WERI-Rb-1 (cell line): ENCODE measurements around the gene ZNF766.

Experiments used
- DNase-seq: peaks from one replicate; pipeline ENCODE4 v3.0.0-alpha.2; 2020
- H3K27ac ChIP-seq: fragments of 250-450 bp; sonication (Bioruptor Pico); 2 replicates; pipeline ENCODE4 v1.5.1; 2020; ENCODE audit warnings: mild to moderate bottlenecking, moderate library complexity
- H3K27me3 ChIP-seq: fragments of 250-450 bp; sonication (Bioruptor Pico); 2 replicates; pipeline ENCODE4 v1.5.1; 2021; ENCODE audit warnings: mild to moderate bottlenecking, low read depth, moderate library complexity; ENCODE audit not compliant: insufficient read depth, severe bottlenecking
- H3K36me3 ChIP-seq: fragments of 250-450 bp; sonication (Bioruptor Pico); 2 replicates; pipeline ENCODE4 v1.5.1; 2020; ENCODE audit warnings: mild to moderate bottlenecking, moderate library complexity
- H3K4me3 ChIP-seq: 2 replicates; pipeline ENCODE4 v1.5.1; 2011; ENCODE audit warnings: low read depth, mild to moderate bottlenecking, control low read depth, low read length
- H3K9me3 ChIP-seq: fragments of 250-450 bp; sonication (Bioruptor Pico); 2 replicates; pipeline ENCODE4 v1.5.1; 2021; ENCODE audit warnings: mild to moderate bottlenecking, moderate library complexity; ENCODE audit not compliant: severe bottlenecking
- CTCF ChIP-seq: IDR thresholded peaks from 2 replicates; pipeline ENCODE4 v1.5.1; 2011; ENCODE audit warnings: low read depth, mild to moderate bottlenecking, control low read depth, inconsistent platforms, low read length

Gene ZNF766

GRCh38 chr19:52269338-52270261, at the start of gene ZNF766:
TSS of gene ZNF766 (plus strand) at chr19:52269587. CDS start at chr19:52269614, 27 bp downstream.
- TF ChIP-seq CTCF = no peak
- peak; percentile 98 for DNase-seq
- H3K27me3 ChIP-seq = no peaks in the 10 kb centered on the region
- peaks cover 2% of the 10 kb centered on the region for H3K9me3 ChIP-seq
- peaks cover 32% of the 10 kb centered on the region for H3K36me3 ChIP-seq
- peak within 1 kb of the TSS; percentile 91 for H3K4me3 ChIP-seq
- H3K27ac ChIP-seq = peak within 1 kb of the TSS; percentile 97

GRCh38 chr19:52219611-52220010, 49.8 kb upstream of the ZNF766 start:
- DNase-seq = no peak
- H3K27me3 ChIP-seq = no peaks in the 10 kb centered on the region
- no peak overlapping the region for H3K27ac ChIP-seq
- no peak for TF ChIP-seq CTCF
- H3K36me3 ChIP-seq = peaks cover 99% of the 10 kb centered on the region
- H3K4me3 ChIP-seq = no peak overlapping the region
- no peaks in the 10 kb centered on the region for H3K9me3 ChIP-seq

- Histone ChIP-seq H3K27me3 (no peaks in the 10 kb centered on the region), H3K4me3 (no peak overlapping the region), H3K27ac (no peak overlapping the region), H3K9me3 (no peaks in the 10 kb centered on the region), H3K36me3 (peaks cover 96% of the 10 kb centered on the region)
- DNase-seq = no peak
- no peak for TF ChIP-seq CTCF
Measured at GRCh38 chr19:52221031-52221430, 48.4 kb upstream of the ZNF766 start.

GRCh38 chr19:52221831-52222375, 47.5 kb upstream of the ZNF766 start:
- Histone ChIP-seq H3K4me3 (no peak overlapping the region), H3K36me3 (peaks cover 94% of the 10 kb centered on the region), H3K9me3 (no peaks in the 10 kb centered on the region), H3K27ac (no peak overlapping the region), H3K27me3 (no peaks in the 10 kb centered on the region)
- DNase-seq = no peak
- no peak for TF ChIP-seq CTCF

- no peaks in the 10 kb centered on the region for H3K27me3 ChIP-seq
- DNase-seq = no peak
- peaks cover 93% of the 10 kb centered on the region for H3K36me3 ChIP-seq
- no peaks in the 10 kb centered on the region for H3K9me3 ChIP-seq
- no peak overlapping the region for H3K4me3 ChIP-seq
- TF ChIP-seq CTCF = no peak
- no peak overlapping the region for H3K27ac ChIP-seq
Measured at GRCh38 chr19:52224211-52224610, 45.2 kb upstream of the ZNF766 start.
